ENCODE measurements around the gene ZNF211.

Gene ZNF211

DNA sequence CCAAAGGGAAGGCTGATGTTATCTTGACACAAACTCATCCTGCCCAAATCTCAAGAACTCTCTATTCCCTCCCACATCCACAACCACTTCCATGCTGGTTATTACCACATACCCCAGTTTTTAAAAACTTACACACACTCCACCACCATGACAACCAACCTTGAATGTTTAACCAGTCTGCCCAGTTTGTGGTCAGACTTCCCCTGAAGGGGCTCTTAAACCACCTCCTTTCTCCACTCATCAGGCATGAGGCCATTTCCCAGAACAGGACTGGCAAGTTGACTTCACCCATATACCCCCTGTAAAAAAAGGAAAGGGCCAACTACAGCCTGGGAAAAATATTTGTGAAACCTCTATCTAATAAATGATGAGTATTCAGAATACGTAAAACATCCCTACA lies 23.4 kb downstream of the ZNF211 start:
- no peak overlapping the region for H3K4me3 ChIP-seq (ENCODE audit: low read length)
- TF ChIP-seq, protein P1, sequence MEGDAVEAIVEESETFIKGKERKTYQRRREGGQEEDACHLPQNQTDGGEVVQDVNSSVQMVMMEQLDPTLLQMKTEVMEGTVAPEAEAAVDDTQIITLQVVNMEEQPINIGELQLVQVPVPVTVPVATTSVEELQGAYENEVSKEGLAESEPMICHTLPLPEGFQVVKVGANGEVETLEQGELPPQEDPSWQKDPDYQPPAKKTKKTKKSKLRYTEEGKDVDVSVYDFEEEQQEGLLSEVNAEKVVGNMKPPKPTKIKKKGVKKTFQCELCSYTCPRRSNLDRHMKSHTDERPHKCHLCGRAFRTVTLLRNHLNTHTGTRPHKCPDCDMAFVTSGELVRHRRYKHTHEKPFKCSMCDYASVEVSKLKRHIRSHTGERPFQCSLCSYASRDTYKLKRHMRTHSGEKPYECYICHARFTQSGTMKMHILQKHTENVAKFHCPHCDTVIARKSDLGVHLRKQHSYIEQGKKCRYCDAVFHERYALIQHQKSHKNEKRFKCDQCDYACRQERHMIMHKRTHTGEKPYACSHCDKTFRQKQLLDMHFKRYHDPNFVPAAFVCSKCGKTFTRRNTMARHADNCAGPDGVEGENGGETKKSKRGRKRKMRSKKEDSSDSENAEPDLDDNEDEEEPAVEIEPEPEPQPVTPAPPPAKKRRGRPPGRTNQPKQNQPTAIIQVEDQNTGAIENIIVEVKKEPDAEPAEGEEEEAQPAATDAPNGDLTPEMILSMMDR (conservative IDR thresholded peaks at IDR 0.05; ENCODE audit: low read depth, low read length) = no peak
- no peak for DNase-seq (ENCODE audit: low read depth)

DNA sequence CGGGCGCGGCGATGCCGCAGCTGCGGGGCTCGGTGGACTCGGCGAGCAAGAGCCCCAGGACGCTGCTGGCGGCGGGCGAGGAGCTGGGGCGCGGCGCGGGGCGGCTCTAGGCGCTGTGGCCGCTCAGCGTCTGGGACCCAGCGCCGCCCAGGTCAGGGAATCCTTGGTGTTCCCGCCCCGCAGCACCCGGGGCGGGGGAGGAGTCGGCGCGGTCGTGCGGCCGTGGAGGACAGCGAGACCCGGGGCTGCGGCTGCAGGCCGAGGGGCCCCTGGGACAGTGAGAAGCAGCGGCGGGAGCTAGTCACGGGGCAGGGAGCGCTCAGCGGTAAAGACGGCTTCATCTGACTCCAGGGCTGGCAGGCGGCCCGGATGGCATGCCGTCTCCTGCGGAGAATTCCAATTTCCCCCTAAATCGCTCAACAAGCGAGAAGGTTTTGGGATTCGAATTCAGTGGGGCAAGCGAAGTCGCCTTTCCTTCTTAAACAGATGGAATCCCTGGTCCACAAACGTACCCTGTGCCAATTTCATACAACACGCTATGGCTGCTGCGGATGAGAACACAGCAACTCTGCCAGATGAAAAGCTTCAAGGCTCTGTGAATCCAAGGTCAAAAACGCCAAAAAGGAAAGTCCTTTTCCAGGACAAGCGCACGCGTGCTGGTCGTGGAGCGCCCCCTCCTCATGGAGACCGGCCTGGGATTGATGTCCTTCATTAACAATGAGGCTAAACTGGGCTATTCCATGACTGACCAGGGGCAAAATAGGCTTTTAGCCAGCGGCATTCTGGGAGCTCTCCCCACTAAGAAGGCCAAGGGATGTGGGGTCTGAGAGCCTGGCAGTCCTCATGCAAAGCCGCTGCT lies 31.5 kb downstream of the ZNF211 start:
- no peak for DNase-seq (ENCODE audit: low read depth)
- H3K4me3 ChIP-seq (ENCODE audit: low read length) = peak overlapping the region; percentile 47

DNA sequence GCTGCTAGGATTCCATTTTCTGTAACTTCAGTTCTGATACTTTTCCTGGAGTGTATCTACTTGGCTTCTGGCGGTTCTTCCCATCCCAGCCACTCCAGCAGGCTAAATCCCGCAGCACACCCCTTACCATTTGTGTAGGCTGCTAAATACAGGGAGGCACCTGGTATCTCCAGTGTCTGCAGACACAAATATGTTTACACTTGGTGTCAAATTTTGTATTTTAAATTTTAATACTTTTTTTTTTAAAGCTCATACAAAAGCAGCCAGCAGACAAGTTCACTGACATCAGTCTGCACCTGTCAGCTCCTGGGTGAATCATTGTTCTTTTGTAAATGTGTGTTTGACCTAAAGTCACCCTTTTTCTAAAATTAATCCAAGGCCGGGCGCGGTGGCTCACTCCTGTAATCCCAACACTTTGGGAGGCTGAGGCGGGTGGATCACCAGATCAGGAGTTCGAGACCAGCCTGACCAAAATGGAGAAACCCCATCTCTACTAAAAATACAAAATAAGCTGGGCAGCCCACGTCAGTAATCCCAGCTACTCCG lies 32.4 kb downstream of the ZNF211 start:
- no peak for DNase-seq (ENCODE audit: low read depth)
- TF ChIP-seq, protein P1 (conservative IDR thresholded peaks at IDR 0.05; ENCODE audit: low read depth, low read length) = no peak

More for the DNA sequence above, 31.5 kb downstream of the ZNF211 start:
- TF ChIP-seq, protein P1 (conservative IDR thresholded peaks at IDR 0.05; ENCODE audit: low read depth, low read length) = no peak

DNA sequence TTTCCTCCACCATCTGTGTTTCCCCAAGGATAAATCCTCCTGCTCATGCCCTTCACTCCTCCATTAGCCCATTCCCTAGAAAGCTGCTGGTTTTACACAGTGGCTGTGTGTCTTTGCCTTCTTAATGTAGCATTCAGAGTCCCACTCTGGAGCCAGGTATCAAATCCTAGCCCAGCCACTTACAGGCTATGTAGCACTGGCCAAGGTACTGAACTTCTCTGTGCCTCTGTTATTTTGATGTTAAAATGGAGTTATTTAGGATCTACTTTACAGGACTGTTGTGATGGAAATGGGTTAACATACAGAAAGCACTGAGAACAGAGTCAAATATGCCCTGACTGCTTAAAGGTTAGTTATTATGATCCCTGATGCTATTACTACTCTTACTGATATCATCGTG lies 34.3 kb downstream of the ZNF211 start:
- no peak for DNase-seq (ENCODE audit: low read depth)
- TF ChIP-seq, protein P1 (conservative IDR thresholded peaks at IDR 0.05; ENCODE audit: low read depth, low read length) = no peak

More for the DNA sequence above, 32.4 kb downstream of the ZNF211 start:
- no peak overlapping the region for H3K4me3 ChIP-seq (ENCODE audit: low read length)

DNA sequence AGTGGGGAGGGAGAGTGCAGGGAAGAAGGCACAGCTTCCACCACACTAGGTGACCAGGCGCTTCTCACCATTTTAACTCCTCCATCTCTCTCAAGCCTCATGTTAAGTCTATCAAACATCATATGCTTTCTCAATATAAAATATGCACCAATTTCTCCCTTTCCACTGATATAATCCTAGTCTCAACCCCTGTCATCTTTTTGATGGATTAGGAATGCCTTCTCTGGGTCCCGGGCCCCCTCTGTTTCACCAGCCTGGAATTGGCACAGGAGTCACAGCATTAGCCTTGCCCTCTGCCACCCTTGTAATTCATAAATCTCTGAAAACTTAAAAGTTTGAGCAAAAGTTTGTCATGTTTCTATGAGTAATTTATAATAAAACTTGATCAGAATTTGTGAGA lies 35.7 kb downstream of the ZNF211 start, which contains the start of gene ZSCAN4:
TSS of gene ZSCAN4 (plus strand) at position 301 of the 400 bp plus-strand sequence. CDS start 7,211 bp downstream, outside the sequence.
- TF ChIP-seq, protein P1 (conservative IDR thresholded peaks at IDR 0.05; ENCODE audit: low read depth, low read length) = no peak
- DNase-seq (ENCODE audit: low read depth) = no peak
- H3K4me3 ChIP-seq (ENCODE audit: low read length) = no peak within 1 kb of the TSS

More for the DNA sequence above, 34.3 kb downstream of the ZNF211 start:
- no peak overlapping the region for H3K4me3 ChIP-seq (ENCODE audit: low read length)

DNA sequence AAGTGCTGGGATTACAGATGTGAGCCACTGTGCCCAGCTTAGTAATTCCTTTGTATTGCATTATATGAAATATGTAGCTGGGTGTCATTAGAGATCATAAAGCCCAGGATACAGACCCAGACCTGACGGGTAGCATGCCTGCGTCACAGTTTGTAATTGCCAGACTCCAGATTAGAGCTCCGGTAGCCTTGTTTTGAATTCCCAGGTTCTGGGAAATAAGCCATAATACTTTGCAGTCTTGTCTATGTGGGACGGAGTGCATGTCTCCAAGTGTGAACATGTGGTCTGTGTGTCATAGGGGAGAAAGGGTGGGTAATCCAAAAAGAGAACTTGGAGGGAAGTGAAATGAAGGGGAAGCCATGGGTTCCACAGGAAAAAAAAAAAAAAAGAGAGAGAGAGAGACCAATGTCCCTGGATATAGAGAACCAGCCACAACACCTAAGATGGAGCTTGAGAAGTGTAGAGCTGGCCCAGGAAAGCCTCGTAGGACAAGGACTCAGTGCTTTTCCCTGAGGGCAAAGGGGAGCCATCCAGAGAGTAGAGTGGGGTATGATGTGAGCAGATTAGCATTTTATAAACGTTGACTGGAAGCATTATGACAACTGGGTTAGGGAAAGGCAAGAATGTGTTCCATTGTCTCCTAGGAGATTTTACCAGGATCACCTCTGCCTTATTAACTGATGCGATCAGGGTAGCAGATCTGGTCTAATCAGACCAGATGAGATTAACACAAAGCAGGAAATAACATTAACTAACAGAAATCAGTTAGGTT lies 38.3 kb downstream of the ZNF211 start:
- H3K4me3 ChIP-seq (ENCODE audit: low read length) = no peak overlapping the region
- TF ChIP-seq, protein P1 (conservative IDR thresholded peaks at IDR 0.05; ENCODE audit: low read depth, low read length) = no peak
- DNase-seq (ENCODE audit: low read depth) = no peak

All from retinal pigment epithelial cell (primary cell).